Hepatic stellate cell (primary cell): Measurements from ENCODE around the gene HCAR2.
"Not testable (repeated sequence)": the region's sequence is repeated elsewhere in the genome, so short reads cannot be mapped to it uniquely, and the experiment has no call there.

Experiments used
- DNase-seq: peaks from one replicate; pipeline ENCODE4 v3.0.0; 2011; ENCODE audit warnings: low spot score

Gene HCAR2

GRCh38 chr12:122716658-122717057, 13.5 kb upstream of the HCAR2 start, which contains the start of gene HCAR3:
Gene HCAR3, minus strand, starts transcription at chr12:122716811. Its CDS starts 74 bp downstream, at chr12:122716737.
- not testable (repeated sequence) for DNase-seq

- DNase-seq = not testable (repeated sequence)
Measured at GRCh38 chr12:122715211-122715610, 12.1 kb upstream of the HCAR2 start.

GRCh38 chr12:122713491-122714188, 10.5 kb upstream of the HCAR2 start:
- not testable (repeated sequence) for DNase-seq

GRCh38 chr12:122711266-122711665, 8.1 kb upstream of the HCAR2 start:
- not testable (repeated sequence) for DNase-seq

GRCh38 chr12:122710341-122710740, 7.2 kb upstream of the HCAR2 start:
- not testable (repeated sequence) for DNase-seq

- not testable (repeated sequence) for DNase-seq
Measured at GRCh38 chr12:122709287-122709686, 6.1 kb upstream of the HCAR2 start.

- DNase-seq = not testable (repeated sequence)
Measured at GRCh38 chr12:122703841-122704240, 684 bp upstream of the HCAR2 start.

- DNase-seq = not testable (repeated sequence)
Measured at GRCh38 chr12:122701481-122701880, 1.7 kb downstream of the HCAR2 start.

- DNase-seq = not testable (repeated sequence)
Measured at GRCh38 chr12:122700038-122700710, 3.0 kb downstream of the HCAR2 start.

- DNase-seq = not testable (repeated sequence)
Measured at GRCh38 chr12:122696922-122697321, 6.2 kb downstream of the HCAR2 start.

GRCh38 chr12:122691566-122691965, 11.6 kb downstream of the HCAR2 start:
- no peak for DNase-seq

GRCh38 chr12:122688291-122688690, 14.9 kb downstream of the HCAR2 start:
- DNase-seq = no peak

GRCh38 chr12:122687086-122687485, 16.1 kb downstream of the HCAR2 start:
- DNase-seq = no peak

GRCh38 chr12:122686538-122686937, 16.6 kb downstream of the HCAR2 start:
- no peak for DNase-seq

- no peak for DNase-seq
Measured at GRCh38 chr12:122684297-122684813, 18.8 kb downstream of the HCAR2 start.

- DNase-seq = no peak
Measured at GRCh38 chr12:122681814-122682213, 21.3 kb downstream of the HCAR2 start.

- DNase-seq = not testable (repeated sequence)
Measured at GRCh38 chr12:122680989-122681388, 22.2 kb downstream of the HCAR2 start.

- not testable (repeated sequence) for DNase-seq
Measured at GRCh38 chr12:122676781-122677180, 26.4 kb downstream of the HCAR2 start.

- not testable (repeated sequence) for DNase-seq
Measured at GRCh38 chr12:122676015-122676414, 27.1 kb downstream of the HCAR2 start.

GRCh38 chr12:122672515-122672914, 30.6 kb downstream of the HCAR2 start:
- no peak for DNase-seq

GRCh38 chr12:122669397-122670070, 33.6 kb downstream of the HCAR2 start:
- DNase-seq = peak; percentile 54

- no peak for DNase-seq
Measured at GRCh38 chr12:122668268-122668667, 34.9 kb downstream of the HCAR2 start.

GRCh38 chr12:122665759-122666158, 37.4 kb downstream of the HCAR2 start:
- no peak for DNase-seq
